ENCODE results near the gene MTHFR.

DNA sequence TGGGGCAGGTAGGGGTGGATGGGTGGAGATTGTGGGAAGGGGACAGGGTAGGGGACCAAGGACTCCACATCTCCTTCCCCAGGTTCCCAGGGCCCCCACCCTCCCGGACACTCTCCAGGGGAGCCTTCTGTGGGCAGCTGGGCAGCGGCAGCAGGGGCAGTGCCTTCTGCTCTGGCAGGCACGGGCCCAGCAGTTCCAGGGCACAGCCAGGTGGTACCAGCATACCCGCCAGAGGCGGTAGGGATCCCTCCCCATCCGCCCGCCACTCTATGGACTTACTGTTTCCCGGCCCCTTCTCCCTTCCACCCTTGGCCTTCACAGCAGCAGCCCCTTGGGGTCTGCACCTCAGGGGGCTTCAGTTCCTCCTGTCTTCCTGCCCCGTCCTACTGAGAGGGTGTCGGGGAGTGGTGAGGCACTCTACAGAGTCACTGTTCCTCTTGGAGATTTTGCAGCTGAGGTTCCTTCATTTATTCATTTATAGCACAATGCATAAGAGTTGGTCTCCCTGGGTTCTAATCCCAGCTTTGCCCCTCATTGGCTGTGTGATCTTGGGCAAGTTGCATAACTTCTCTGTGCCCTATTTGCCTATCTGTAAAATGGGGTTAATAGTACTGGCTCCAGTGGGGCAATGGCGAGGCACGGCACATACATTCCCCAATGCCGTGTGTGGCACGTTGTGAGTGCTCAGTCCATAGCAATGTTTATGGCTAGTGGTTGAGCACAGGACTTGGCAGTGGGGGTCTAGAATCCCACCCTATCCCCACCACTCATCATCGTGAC, 26.7 kb downstream of the MTHFR start:
- TF ChIP-seq, protein P1, sequence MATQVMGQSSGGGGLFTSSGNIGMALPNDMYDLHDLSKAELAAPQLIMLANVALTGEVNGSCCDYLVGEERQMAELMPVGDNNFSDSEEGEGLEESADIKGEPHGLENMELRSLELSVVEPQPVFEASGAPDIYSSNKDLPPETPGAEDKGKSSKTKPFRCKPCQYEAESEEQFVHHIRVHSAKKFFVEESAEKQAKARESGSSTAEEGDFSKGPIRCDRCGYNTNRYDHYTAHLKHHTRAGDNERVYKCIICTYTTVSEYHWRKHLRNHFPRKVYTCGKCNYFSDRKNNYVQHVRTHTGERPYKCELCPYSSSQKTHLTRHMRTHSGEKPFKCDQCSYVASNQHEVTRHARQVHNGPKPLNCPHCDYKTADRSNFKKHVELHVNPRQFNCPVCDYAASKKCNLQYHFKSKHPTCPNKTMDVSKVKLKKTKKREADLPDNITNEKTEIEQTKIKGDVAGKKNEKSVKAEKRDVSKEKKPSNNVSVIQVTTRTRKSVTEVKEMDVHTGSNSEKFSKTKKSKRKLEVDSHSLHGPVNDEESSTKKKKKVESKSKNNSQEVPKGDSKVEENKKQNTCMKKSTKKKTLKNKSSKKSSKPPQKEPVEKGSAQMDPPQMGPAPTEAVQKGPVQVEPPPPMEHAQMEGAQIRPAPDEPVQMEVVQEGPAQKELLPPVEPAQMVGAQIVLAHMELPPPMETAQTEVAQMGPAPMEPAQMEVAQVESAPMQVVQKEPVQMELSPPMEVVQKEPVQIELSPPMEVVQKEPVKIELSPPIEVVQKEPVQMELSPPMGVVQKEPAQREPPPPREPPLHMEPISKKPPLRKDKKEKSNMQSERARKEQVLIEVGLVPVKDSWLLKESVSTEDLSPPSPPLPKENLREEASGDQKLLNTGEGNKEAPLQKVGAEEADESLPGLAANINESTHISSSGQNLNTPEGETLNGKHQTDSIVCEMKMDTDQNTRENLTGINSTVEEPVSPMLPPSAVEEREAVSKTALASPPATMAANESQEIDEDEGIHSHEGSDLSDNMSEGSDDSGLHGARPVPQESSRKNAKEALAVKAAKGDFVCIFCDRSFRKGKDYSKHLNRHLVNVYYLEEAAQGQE (IDR thresholded peaks at IDR 0.05) = no peak
- TF ChIP-seq, protein P2, sequence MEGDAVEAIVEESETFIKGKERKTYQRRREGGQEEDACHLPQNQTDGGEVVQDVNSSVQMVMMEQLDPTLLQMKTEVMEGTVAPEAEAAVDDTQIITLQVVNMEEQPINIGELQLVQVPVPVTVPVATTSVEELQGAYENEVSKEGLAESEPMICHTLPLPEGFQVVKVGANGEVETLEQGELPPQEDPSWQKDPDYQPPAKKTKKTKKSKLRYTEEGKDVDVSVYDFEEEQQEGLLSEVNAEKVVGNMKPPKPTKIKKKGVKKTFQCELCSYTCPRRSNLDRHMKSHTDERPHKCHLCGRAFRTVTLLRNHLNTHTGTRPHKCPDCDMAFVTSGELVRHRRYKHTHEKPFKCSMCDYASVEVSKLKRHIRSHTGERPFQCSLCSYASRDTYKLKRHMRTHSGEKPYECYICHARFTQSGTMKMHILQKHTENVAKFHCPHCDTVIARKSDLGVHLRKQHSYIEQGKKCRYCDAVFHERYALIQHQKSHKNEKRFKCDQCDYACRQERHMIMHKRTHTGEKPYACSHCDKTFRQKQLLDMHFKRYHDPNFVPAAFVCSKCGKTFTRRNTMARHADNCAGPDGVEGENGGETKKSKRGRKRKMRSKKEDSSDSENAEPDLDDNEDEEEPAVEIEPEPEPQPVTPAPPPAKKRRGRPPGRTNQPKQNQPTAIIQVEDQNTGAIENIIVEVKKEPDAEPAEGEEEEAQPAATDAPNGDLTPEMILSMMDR (IDR thresholded peaks at IDR 0.05; ENCODE audit: low read depth, low read length, missing input control) = no peak
- TF ChIP-seq JUND (IDR thresholded peaks at IDR 0.05) (no peak), YY1 (IDR thresholded peaks at IDR 0.05) (no peak), FOXA1 (IDR thresholded peaks at IDR 0.05) (no peak), TAF1 (conservative IDR thresholded peaks at IDR 0.05) (no peak), SP1 (IDR thresholded peaks at IDR 0.05) (no peak)

Data from liver (tissue), 3 donors.